ENCODE measurements around the gene OR2V1. TPM values are rescaled to one million over a fixed set of nuclear protein-coding genes. Genes with fewer than 3 reads are reported as not detected.
"Not testable (repeated sequence)": the region's sequence is repeated elsewhere in the genome, so short reads cannot be mapped to it uniquely, and the experiment has no call there.

The OR2V1 gene
- total and polyA plus RNA-seq, 4 experiments from 2014 or later = not detected

DNA sequence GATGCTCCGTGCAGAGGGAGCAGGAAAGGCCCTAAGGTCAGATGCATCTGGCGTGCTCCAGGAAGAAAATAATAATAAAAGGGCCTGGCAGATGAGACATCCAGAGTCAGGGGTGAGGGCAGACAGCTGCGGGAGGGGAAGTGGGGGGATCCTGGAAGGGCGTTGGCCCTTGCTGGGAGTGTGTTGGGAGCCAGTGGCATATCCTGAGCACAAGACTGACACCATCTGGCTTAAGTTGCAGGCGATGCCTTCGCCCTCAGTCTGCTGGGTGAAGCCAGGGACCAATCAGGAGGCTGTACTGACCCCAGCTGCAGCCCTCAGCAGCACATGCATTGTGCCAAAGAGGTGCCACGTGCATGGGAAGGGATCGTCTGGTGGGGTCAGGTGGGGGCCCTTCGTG is 20.2 kb upstream of the OR2V1 start:
- intact Hi-C loops (cut with micrococcal nuclease) = no loop called here

DNA sequence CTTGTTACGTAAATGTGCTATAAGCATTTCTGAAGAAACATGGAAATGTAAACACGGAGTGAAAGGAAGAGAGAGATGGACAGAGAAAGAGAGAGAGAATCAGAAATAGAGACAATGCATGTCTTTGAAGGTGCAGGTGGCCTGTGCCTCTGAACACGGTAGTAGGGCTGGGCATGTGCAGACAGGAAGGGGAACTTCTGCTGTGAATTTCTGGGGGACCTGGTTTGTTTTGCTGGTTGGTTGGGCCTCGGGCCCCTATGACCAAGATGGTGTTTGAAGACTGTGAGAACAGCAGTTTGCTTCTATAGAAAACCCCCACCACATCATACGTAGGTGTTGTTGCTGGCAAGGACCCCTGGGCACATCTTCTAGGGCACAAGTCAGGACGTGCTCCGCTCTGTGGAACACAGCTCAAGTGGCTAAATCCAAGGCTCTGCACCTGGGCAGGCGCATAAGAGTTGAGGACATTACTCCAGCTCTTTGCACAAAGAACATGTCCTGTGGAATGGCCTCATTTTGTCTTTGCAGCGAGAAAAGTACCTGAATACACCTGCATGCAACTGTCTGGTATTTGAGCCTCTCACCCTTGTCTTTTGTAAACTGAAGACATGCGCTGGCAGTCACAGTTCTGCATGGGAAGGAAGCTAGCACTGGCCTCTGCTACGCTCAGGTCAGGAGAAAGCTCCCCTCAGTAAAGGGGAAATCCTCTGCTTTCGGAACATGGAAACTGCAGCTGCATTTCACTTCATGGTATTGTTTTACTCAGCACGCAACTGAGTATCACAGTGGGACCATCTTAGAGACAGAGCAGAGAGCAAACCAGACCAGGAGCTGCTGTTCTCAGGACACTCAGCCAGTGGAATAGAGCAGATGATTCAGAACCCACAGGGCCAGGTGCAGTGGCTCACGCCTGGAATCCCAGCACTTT is 19.1 kb upstream of the OR2V1 start:
- intact Hi-C loops (cut with micrococcal nuclease) = no loop called here
- CTCF ChIA-PET (ENCODE audit: partially characterized antibody) = no interaction called here
- Mint-ChIP-seq H3K9me3 (peaks cover 0 to 2% (median 0%) of the 10 kb centered on the region in 8 donors), H3K27ac (no peak overlapping the region), H3K36me3 (no peaks in the 10 kb centered on the region), H3K4me3 (no peak overlapping the region), H3K4me1 (peaks cover 0 to 6% (median 1%) of the 10 kb centered on the region in 4 donors), H3K27me3 (peaks cover 20 to 37% of the 10 kb centered on the region in 2 donors)
- H3K9me3 ChIP-seq (ENCODE audit: control insufficient read depth in 1 of 2, low read length in 2 of 2) = no peaks in the 10 kb centered on the region
- H3K4me1 ChIP-seq (ENCODE audit: insufficient read depth, low read length) = peaks cover 4% of the 10 kb centered on the region
- DNase-seq = no peak
- H3K4me3 ChIP-seq (ENCODE audit: low read length in 2 of 2) = no peak overlapping the region
- no peaks in the 10 kb centered on the region for H3K36me3 ChIP-seq (ENCODE audit: insufficient read depth, low read length)
- no peaks in the 10 kb centered on the region for H3K27me3 ChIP-seq (ENCODE audit: insufficient read depth, low read length)
- H3K27ac ChIP-seq (ENCODE audit: low read depth, low read length) = no peak overlapping the region
- POLR2A ChIA-PET (ENCODE audit: partially characterized antibody) = no interaction called here

More for the DNA sequence above, 20.2 kb upstream of the OR2V1 start:
- H3K27me3 ChIP-seq (ENCODE audit: insufficient read depth, low read length) = no peaks in the 10 kb centered on the region
- Mint-ChIP-seq H3K4me3 (no peak overlapping the region), H3K36me3 (no peaks in the 10 kb centered on the region), H3K27ac (no peak overlapping the region), H3K9me3 (peaks cover 0 to 2% (median 0%) of the 10 kb centered on the region in 8 donors), H3K27me3 (peaks cover 20 to 36% of the 10 kb centered on the region in 2 donors), H3K4me1 (peaks cover 0 to 6% (median 1%) of the 10 kb centered on the region in 4 donors)
- no peaks in the 10 kb centered on the region for H3K9me3 ChIP-seq (ENCODE audit: control insufficient read depth in 1 of 2, low read length in 2 of 2)
- H3K4me1 ChIP-seq (ENCODE audit: insufficient read depth, low read length) = peaks cover 4% of the 10 kb centered on the region
- DNase-seq = no peak
- no peak overlapping the region for H3K27ac ChIP-seq (ENCODE audit: low read depth, low read length)
- H3K36me3 ChIP-seq (ENCODE audit: insufficient read depth, low read length) = no peaks in the 10 kb centered on the region
- POLR2A ChIA-PET (ENCODE audit: partially characterized antibody) = no interaction called here
- H3K4me3 ChIP-seq (ENCODE audit: low read length in 2 of 2) = no peak overlapping the region
- CTCF ChIA-PET (ENCODE audit: partially characterized antibody) = no interaction called here

DNA sequence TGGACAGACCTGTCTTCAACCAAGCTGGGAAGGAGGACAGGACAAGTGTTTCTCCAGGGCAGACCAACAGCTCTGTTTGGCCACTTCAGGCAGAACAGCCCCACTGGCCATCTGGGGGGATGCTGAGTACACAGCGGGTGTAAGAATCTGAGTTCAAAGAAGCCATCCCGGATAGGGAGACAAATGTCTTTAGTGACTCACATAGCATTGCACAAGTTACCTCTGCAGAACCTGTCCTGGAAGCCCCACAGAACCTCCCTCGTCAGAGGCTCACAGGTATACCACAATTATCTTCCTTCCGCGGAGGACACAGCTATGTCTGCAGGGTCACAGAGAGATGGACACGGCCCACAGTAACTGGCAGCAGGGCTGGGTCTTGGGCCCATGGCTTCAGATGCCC is 18.4 kb upstream of the OR2V1 start:
- no peak overlapping the region for H3K27ac ChIP-seq (ENCODE audit: low read depth, low read length)
- Mint-ChIP-seq H3K4me1 (peaks cover 0 to 4% (median 1%) of the 10 kb centered on the region in 4 donors), H3K27me3 (peaks cover 26 to 38% of the 10 kb centered on the region in 2 donors), H3K27ac (no peak overlapping the region), H3K36me3 (no peaks in the 10 kb centered on the region), H3K4me3 (no peak overlapping the region), H3K9me3 (peaks cover 0 to 2% (median 0%) of the 10 kb centered on the region in 8 donors)
- no peak for DNase-seq
- intact Hi-C loops (cut with micrococcal nuclease) = no loop called here
- H3K27me3 ChIP-seq (ENCODE audit: insufficient read depth, low read length) = no peaks in the 10 kb centered on the region
- H3K4me3 ChIP-seq (ENCODE audit: low read length in 2 of 2) = no peak overlapping the region
- H3K9me3 ChIP-seq (ENCODE audit: control insufficient read depth in 1 of 2, low read length in 2 of 2) = no peaks in the 10 kb centered on the region
- peaks cover 4% of the 10 kb centered on the region for H3K4me1 ChIP-seq (ENCODE audit: insufficient read depth, low read length)
- ChIA-PET CTCF (ENCODE audit: partially characterized antibody) (no interaction called here), POLR2A (ENCODE audit: partially characterized antibody) (no interaction called here)
- H3K36me3 ChIP-seq (ENCODE audit: insufficient read depth, low read length) = no peaks in the 10 kb centered on the region

DNA sequence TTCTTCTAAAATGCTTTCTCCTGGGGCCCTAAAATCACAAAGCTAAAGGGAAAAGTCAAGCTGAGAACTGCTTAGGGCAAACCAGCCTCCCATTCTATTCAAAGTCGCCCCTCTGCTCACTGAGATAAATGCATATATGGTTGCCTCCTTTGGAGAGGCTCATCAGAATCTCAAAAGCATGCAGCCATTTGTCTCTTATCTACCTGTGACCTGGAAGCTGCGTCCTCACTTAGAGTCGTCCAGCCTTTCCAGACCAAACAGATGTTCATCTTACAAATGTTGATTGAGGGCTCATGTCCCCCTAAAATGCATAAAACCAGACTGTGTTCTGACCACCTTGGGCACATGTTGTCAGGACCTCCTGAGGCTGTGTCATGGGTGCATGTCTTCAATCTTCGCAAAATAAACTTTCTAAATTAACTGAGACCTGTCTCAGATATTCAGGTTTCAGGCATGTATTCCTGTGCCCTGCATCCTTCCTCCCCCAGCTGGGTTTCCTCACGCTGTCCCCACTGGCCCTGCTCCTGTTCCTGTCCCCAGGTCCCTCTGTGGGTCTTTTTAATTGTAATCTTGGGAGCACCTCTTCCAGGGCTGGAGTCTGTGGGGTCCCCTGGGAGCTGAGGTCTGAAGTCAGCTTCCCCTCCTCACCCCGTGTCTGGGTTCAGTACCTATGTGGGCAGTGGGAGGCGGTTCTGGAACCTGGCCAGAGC is 16.1 kb upstream of the OR2V1 start, which contains the start of gene OR2V2:
TSS of gene OR2V2 (plus strand) at position 660 of the 710 bp plus-strand sequence. CDS start 7,357 bp downstream, outside the sequence.
- H3K27me3 ChIP-seq (ENCODE audit: insufficient read depth, low read length); H3K4me1 Mint-ChIP-seq; H3K36me3 Mint-ChIP-seq; H3K36me3 ChIP-seq (ENCODE audit: insufficient read depth, low read length); H3K4me1 ChIP-seq (ENCODE audit: insufficient read depth, low read length); CTCF ChIA-PET (ENCODE audit: partially characterized antibody); H3K27ac ChIP-seq (ENCODE audit: low read depth, low read length); POLR2A ChIA-PET (ENCODE audit: partially characterized antibody); intact Hi-C loops (cut with micrococcal nuclease); H3K9me3 Mint-ChIP-seq; H3K27ac Mint-ChIP-seq; DNase-seq; H3K4me3 ChIP-seq (ENCODE audit: low read length in 2 of 2); H3K4me3 Mint-ChIP-seq; H3K9me3 ChIP-seq (ENCODE audit: control insufficient read depth in 1 of 2, low read length in 2 of 2): not testable (repeated sequence)
- H3K27me3 Mint-ChIP-seq = peaks cover 32 to 54% of the 10 kb centered on the region in 2 donors

DNA sequence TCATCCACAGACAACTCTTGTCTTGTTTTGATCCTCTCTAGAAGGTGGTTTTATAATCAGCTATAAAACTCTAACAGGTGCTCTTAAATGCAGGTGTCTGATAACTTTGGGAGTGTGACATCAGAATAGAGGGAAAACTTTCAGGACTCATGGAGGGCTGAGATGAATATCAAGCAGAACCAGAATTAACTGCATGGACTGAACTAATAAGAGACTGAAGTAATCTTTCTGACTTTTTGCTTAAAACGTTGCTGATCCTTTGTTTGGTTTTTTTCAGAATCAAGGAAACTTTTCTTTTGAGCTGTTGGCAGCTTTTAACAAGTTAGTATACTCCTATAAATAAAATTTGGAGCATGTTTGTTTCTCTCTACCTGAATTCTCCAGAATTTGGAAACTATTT is 14.2 kb upstream of the OR2V1 start:
- POLR2A ChIA-PET (ENCODE audit: partially characterized antibody) = no interaction called here
- no peak overlapping the region for H3K27ac ChIP-seq (ENCODE audit: low read depth, low read length)
- no peaks in the 10 kb centered on the region for H3K36me3 Mint-ChIP-seq

GRCh38 chr5:181142054-181142453 is 11.1 kb upstream of the OR2V1 start:
- H3K27me3 Mint-ChIP-seq = peaks cover 22 to 40% of the 10 kb centered on the region in 2 donors

More for the DNA sequence above, 14.2 kb upstream of the OR2V1 start:
- no peaks in the 10 kb centered on the region for H3K4me1 ChIP-seq (ENCODE audit: insufficient read depth, low read length)
- H3K9me3 Mint-ChIP-seq = peaks cover 0 to 13% (median 7%) of the 10 kb centered on the region in 8 donors
- intact Hi-C loops (cut with micrococcal nuclease) = no loop called here
- H3K27ac Mint-ChIP-seq = no peak overlapping the region
- H3K27me3 ChIP-seq (ENCODE audit: insufficient read depth, low read length) = no peaks in the 10 kb centered on the region
- H3K27me3 Mint-ChIP-seq = peaks cover 37 to 59% of the 10 kb centered on the region in 2 donors
- no peaks in the 10 kb centered on the region for H3K4me1 Mint-ChIP-seq
- no peak for DNase-seq
- no peaks in the 10 kb centered on the region for H3K9me3 ChIP-seq (ENCODE audit: control insufficient read depth in 1 of 2, low read length in 2 of 2)
- CTCF ChIA-PET (ENCODE audit: partially characterized antibody) = no interaction called here
- no peak overlapping the region for H3K4me3 Mint-ChIP-seq
- no peaks in the 10 kb centered on the region for H3K36me3 ChIP-seq (ENCODE audit: insufficient read depth, low read length)
- H3K4me3 ChIP-seq (ENCODE audit: low read length in 2 of 2) = no peak overlapping the region

DNA sequence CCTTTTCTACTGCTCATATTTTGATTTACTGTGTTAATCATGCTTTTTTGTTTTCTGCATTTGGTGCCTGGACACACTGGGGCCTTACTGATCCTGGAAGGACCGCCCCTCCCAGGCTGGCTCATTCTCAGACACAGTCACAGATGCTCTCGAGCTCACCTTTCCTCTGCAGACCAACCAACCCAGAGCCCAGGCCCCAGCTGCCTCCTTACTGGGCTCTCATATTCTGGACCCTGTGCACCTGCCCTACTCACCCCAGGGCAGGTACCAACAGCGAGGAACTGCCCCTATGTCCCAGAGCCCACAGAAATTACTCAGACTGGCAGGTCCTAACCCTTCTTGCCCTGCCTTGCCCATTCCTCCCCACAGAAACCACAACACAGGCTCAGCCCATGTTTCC is 9.8 kb upstream of the OR2V1 start:
- H3K36me3 Mint-ChIP-seq = no peaks in the 10 kb centered on the region

More at GRCh38 chr5:181142054-181142453, 11.1 kb upstream of the OR2V1 start:
- Mint-ChIP-seq H3K4me1 (no peaks in the 10 kb centered on the region), H3K9me3 (peaks cover 3 to 38% (median 29%) of the 10 kb centered on the region in 8 donors), H3K36me3 (no peaks in the 10 kb centered on the region), H3K27ac (peak overlapping the region in 1 of 7 donors; percentile 58), H3K4me3 (no peak overlapping the region)
- no peak overlapping the region for H3K27ac ChIP-seq (ENCODE audit: low read depth, low read length)
- no peaks in the 10 kb centered on the region for H3K4me1 ChIP-seq (ENCODE audit: insufficient read depth, low read length)
- H3K9me3 ChIP-seq (ENCODE audit: control insufficient read depth in 1 of 2, low read length in 2 of 2) = no peaks in the 10 kb centered on the region
- no peaks in the 10 kb centered on the region for H3K36me3 ChIP-seq (ENCODE audit: insufficient read depth, low read length)
- ChIA-PET CTCF (ENCODE audit: partially characterized antibody) (no interaction called here), POLR2A (ENCODE audit: partially characterized antibody) (no interaction called here)
- no peaks in the 10 kb centered on the region for H3K27me3 ChIP-seq (ENCODE audit: insufficient read depth, low read length)
- no peak for DNase-seq
- intact Hi-C loops (cut with micrococcal nuclease) = no loop called here
- no peak overlapping the region for H3K4me3 ChIP-seq (ENCODE audit: low read length in 2 of 2)

More for the DNA sequence above, 9.8 kb upstream of the OR2V1 start:
- DNase-seq = no peak
- ChIA-PET POLR2A (ENCODE audit: partially characterized antibody) (no interaction called here), CTCF (ENCODE audit: partially characterized antibody) (no interaction called here)
- H3K4me3 ChIP-seq (ENCODE audit: low read length in 2 of 2) = no peak overlapping the region
- H3K27me3 Mint-ChIP-seq = peaks cover 19 to 35% of the 10 kb centered on the region in 2 donors
- H3K4me3 Mint-ChIP-seq = no peak overlapping the region
- no peaks in the 10 kb centered on the region for H3K9me3 ChIP-seq (ENCODE audit: control insufficient read depth in 1 of 2, low read length in 2 of 2)
- H3K27ac ChIP-seq (ENCODE audit: low read depth, low read length) = no peak overlapping the region
- no peaks in the 10 kb centered on the region for H3K4me1 ChIP-seq (ENCODE audit: insufficient read depth, low read length)
- no peak overlapping the region for H3K27ac Mint-ChIP-seq
- H3K27me3 ChIP-seq (ENCODE audit: insufficient read depth, low read length) = no peaks in the 10 kb centered on the region
- H3K9me3 Mint-ChIP-seq = peaks cover 3 to 44% (median 30%) of the 10 kb centered on the region in 8 donors
- H3K36me3 ChIP-seq (ENCODE audit: insufficient read depth, low read length) = no peaks in the 10 kb centered on the region
- H3K4me1 Mint-ChIP-seq = no peaks in the 10 kb centered on the region
- intact Hi-C loops (cut with micrococcal nuclease) = no loop called here
